SK-N-SH treated with all-trans-retinoic acid at 6 μM for 48 hours (cell line): Measurements from ENCODE around the gene GPR156.

Experiments
- PPARA ChIP-seq: fragments of 250-450 bp; sonication (Bioruptor Pico); IDR thresholded peaks from 2 replicates; pipeline ENCODE4 v1.5.0; 2020; ENCODE audit warnings: mild to moderate bottlenecking, borderline replicate concordance
- ZC3H10 ChIP-seq: fragments of 250-450 bp; sonication (Bioruptor Pico); IDR thresholded peaks from 2 replicates; pipeline ENCODE4 v1.5.1; 2021; ENCODE audit warnings: mild to moderate bottlenecking, moderate library complexity
- ZFP3 ChIP-seq: fragments of 250-450 bp; sonication (Bioruptor Pico); IDR thresholded peaks from 2 replicates; pipeline ENCODE4 v1.5.0; 2020; ENCODE audit warnings: mild to moderate bottlenecking, moderate library complexity
- TF ChIP-seq, protein P1 (sequence below): fragments of 250-450 bp; sonication (Bioruptor Pico); IDR thresholded peaks from 2 replicates; pipeline ENCODE4 v1.5.1; 2020; ENCODE audit warnings: low read depth, mild to moderate bottlenecking, moderate library complexity

DNA sequence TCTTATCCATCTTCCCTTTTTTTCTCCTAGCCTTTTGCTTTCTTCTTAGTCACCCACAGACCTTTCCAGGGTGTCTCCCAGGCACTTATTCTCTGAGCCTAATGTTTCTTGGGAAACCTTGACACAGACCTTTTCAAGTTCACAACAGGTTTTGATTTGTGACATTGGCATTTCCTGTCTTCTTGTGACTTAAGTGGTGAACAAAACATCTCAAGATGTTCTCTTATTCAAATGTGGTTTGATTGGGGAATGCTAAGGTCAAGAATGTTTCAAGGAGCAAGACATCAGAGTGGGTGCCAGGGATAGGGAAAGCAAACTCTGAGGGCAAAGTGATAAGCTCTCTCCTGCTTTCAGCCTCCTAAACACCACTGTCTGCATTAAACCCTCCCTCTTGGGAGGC is 122.6 kb downstream of the GPR156 start:
- TF ChIP-seq ZC3H10 (CRISPR knock-in tag) (no peak), PPARA (CRISPR knock-in tag) (no peak), ZFP3 (CRISPR knock-in tag) (no peak)
- TF ChIP-seq, protein P1, sequence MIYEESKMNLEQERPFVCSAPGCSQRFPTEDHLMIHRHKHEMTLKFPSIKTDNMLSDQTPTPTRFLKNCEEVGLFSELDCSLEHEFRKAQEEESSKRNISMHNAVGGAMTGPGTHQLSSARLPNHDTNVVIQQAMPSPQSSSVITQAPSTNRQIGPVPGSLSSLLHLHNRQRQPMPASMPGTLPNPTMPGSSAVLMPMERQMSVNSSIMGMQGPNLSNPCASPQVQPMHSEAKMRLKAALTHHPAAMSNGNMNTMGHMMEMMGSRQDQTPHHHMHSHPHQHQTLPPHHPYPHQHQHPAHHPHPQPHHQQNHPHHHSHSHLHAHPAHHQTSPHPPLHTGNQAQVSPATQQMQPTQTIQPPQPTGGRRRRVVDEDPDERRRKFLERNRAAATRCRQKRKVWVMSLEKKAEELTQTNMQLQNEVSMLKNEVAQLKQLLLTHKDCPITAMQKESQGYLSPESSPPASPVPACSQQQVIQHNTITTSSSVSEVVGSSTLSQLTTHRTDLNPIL (CRISPR knock-in tag): no peak
